ENCODE data around the gene TPRN.
"Not testable (repeated sequence)": the region's sequence is repeated elsewhere in the genome, so short reads cannot be mapped to it uniquely, and the experiment has no call there.

The TPRN gene, protein sequence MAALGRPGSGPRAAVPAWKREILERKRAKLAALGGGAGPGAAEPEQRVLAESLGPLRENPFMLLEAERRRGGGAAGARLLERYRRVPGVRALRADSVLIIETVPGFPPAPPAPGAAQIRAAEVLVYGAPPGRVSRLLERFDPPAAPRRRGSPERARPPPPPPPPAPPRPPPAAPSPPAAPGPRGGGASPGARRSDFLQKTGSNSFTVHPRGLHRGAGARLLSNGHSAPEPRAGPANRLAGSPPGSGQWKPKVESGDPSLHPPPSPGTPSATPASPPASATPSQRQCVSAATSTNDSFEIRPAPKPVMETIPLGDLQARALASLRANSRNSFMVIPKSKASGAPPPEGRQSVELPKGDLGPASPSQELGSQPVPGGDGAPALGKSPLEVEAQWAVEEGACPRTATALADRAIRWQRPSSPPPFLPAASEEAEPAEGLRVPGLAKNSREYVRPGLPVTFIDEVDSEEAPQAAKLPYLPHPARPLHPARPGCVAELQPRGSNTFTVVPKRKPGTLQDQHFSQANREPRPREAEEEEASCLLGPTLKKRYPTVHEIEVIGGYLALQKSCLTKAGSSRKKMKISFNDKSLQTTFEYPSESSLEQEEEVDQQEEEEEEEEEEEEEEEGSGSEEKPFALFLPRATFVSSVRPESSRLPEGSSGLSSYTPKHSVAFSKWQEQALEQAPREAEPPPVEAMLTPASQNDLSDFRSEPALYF

DNA sequence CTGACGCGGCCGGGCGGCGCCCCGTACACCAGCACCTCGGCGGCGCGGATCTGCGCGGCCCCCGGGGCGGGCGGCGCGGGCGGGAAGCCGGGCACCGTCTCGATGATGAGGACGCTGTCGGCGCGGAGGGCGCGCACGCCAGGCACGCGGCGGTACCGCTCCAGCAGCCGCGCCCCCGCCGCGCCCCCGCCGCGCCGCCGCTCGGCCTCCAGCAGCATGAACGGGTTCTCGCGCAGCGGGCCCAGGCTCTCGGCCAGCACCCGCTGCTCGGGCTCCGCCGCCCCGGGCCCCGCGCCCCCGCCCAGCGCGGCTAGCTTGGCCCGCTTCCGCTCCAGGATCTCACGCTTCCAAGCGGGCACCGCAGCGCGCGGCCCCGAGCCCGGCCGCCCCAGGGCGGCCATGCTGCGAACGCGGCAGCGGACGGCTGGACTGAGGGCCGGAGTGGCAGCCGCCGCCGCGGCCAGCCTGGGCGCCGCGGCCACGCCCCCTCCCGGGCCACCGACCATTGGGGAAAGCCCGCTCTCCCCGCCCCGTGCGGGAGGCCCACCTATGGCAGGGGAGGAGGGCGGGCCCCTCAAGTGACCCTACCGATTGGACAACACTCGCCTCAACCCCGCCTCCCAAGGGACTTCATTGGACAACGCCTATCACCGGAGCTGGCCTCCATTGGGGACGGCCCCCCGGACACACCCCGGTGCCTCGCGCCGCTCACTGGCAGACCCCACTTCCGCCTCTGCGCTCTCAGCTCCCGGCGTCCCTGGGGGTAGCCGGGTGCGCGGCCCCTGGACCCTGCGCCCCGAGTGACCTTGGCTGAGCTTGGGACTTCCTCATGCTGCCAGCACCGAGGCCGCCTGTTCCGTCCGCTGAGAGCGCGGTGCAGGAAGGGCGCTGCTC, at the start of gene TPRN:
Gene TPRN, minus strand, starts transcription at position 431 of the 894 bp plus-strand sequence. Its CDS starts 30 bp downstream, at position 401.
- peak; percentile 100 for DNase-seq (ENCODE audit: low spot score)

DNA sequence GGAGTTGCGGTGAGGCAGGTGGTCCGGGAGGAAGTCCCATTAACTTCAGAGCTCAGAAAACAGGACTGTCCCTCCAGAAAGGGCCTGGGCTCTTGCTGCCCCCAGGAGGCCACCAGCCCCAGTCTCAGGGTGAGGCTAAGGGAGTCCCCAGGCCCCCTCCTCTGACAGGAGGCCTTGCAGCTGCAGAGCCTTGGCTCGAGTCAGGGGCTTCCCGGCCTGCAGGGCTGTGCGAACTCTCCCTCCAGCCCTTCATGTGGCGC, 47.3 kb upstream of the TPRN start:
- no peak for DNase-seq (ENCODE audit: low spot score)

DNA sequence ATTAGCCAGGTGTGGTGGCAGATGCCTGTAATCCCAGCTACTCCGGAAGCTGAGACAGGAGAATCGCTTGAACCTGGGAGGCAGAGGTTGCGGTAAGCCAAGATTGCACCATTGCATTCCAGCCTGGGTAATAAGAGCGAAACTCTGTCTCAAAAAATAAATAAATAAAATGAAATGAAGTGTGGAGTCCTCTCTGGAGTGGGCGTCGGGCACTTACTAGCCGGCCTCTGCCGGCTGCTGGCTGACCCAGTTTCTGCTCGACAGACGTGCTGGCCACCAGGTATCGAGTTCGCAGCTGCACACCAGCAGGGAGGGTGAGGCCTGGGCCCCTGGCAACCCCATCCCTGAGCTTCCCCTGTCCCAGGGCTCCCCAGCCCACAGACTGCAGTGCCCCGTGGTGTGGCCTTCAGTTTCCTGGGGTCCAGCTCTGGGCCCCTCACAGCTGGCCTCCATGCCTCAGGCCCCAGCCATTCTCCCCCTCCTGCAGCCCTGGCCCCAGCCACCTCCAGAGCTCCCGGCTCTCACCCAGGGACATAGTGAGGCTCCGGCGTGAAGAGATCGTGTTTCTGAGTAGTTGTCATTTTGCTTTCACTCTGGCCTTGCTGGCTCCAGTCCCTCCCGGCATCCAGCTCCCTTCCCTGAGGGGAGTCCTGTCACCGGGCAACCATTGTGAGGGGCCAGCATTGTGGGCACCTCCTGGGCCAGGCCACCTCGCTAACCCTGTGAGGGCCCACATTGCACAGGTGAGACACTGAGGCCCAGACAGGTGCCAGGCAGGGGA, 46.8 kb upstream of the TPRN start:
- no peak for DNase-seq (ENCODE audit: low spot score)

DNA sequence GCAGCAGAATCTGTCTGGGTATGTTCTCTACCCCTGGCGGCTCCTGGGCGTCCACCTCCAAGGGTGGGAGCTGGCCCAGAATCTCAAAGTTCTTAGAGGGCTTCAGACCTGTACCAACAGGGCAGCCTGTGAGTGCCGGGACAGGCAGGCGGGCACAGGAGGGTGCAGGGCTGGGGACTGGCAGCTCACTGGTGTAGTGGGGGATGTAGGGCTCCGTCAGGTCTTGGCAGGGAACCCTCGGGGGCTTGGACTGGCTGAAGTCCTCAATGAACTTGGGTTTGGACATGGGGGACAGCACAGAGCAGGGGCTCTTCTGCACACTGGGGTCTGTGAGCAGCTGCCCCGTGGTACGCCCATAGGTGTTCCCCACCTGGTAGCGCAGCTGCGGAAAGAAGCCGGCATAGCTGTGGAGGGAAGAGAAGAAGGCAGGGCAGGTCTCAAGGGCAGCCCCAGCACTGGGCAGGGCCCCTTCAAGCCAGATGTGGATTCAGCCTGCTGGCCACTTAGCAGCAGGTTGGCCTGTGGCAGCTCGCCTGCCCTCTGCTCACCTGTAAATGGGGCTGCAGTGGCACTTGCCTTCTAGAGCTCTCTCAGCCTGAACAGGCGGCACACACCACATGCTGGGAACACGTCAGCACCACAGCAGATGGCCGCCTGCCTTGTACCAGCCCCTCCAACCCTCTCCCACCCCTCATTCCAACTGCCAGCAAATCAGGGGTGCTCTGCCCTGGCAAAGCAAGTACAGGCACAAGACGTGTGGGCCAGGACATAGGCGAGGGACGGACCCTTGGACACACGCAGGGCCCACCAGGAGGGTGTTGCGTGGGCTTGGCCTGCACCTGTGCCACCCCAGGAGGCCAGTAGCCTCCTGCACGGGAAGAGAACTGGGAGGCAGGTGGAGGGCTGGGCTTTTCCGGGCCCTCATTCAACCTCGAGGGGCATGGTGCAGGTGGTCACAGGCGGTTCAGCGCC, 45.2 kb upstream of the TPRN start:
- no peak for DNase-seq (ENCODE audit: low spot score)

DNA sequence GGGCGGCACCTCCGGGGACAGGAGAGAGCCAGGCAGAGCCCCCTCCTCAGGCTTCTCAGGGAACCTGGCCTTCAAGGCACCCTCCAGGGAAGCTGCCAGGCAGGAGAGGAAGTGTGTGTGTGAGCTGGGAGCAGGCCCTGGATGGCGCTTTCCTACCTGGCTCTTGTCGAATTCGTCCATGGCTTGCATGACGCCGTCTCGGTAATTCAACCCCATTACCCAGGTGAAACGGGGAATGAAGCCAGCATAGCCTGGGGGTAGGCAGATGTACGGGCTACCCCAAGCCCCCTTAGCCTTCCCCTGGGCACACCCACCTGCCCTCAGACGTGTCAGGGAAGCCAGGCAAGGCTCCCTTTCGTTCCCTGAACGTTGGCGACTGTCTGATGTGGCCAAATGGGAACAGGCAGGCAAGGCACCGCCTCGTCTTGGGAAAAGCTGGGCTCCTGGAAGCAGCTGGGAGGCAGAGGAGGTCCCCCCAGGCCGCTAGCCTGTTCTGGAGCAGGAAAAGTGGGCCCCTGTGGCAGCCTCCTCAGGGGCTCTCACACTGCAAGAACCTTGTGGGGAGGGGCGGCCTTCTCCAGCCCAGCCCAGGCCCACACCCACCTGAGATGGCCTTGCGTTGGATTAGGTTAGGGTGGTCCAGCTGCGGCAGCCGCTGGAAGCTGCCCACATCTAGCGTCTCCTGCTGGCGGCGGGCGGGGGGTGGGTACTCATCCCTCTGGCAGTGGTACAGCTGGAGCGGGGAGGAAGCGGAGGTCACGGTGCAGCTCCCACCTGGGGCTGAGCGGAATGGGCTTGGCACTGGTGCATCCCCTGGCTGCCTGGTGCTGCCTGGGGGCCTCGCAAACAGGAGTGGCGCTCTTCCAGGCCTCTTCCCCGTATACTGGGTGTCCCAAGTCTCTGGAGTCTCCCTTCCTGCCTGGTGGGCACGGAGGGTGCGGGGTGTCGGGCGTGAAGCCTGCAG, 44.2 kb upstream of the TPRN start:
- no peak for DNase-seq (ENCODE audit: low spot score)

DNA sequence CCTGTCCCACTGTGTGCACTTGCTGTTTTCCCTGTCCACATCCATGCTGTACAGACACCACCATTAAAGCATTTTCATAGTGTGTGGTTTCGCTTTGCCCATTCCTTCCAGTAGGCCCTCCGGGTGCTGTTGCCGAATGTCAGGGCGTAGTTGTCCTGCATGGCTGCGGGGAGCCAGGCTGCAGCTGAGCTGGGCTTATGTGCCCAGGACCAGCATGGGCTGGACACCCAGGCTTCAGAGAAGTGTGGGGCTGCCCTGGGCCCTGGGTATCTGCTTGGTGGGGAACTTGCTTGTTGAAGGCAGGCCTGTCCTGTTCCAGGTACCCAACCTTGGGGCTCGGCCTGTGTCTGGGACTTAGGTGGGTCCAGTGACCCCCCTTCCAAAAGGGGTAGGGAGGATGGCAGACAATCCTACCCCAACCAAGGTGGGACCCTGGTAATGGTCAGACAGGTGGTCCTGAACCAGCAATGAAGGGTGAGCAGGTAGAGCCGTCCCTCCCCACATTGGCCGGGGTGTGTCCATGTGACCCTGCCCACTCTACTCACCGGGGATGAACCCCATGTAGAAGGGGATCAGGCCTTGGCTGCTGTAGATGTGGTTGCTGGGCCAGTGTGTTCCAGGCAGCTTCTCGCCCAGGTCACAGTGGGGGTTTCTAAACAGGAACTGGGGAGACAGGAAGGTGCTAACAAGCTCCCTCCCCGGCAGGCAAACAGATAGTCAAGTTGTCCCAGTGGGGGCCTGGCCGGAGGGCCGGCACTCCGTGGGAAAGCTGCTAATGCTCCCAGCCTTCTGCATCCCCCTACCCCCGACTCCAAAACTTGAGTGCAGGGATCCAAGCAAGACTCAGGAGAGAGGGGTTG, 43.3 kb upstream of the TPRN start:
- no peak for DNase-seq (ENCODE audit: low spot score)

DNA sequence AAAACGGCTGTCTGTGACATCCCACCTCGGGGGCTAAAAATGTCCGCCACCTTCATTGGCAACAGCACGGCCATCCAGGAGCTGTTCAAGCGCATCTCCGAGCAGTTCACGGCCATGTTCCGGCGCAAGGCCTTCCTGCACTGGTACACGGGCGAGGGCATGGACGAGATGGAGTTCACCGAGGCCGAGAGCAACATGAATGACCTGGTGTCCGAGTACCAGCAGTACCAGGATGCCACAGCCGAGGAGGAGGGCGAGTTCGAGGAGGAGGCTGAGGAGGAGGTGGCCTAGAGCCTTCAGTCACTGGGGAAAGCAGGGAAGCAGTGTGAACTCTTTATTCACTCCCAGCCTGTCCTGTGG, 42.7 kb upstream of the TPRN start:
- DNase-seq (ENCODE audit: low spot score) = not testable (repeated sequence)

DNA sequence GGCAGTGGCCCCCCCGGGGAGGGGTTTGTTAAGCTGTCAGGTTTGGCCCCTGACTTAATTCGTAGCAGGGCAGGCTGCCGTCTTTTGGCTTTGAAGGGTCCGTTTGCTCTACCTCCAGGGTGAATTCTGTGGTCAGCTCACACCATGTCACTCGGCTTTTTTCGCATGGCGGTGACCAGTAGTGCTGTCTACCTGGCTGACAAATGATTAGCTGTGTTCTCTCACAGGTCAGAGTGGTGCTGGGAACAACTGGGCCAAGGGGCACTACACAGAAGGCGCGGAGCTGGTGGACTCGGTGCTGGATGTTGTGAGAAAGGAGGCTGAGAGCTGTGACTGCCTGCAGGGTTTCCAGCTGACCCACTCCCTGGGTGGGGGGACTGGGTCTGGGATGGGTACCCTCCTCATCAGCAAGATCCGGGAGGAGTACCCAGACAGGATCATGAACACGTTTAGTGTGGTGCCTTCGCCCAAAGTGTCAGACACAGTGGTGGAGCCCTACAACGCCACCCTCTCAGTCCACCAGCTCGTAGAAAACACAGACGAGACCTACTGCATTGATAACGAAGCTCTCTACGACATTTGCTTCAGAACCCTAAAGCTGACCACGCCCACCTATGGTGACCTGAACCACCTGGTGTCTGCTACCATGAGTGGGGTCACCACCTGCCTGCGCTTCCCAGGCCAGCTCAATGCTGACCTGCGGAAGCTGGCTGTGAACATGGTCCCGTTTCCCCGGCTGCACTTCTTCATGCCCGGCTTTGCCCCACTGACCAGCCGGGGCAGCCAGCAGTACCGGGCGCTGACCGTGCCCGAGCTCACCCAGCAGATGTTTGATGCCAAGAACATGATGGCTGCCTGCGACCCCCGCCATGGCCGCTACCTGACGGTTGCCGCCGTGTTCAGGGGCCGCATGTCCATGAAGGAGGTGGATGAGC, 42.0 kb upstream of the TPRN start:
- no peak for DNase-seq (ENCODE audit: low spot score)

DNA sequence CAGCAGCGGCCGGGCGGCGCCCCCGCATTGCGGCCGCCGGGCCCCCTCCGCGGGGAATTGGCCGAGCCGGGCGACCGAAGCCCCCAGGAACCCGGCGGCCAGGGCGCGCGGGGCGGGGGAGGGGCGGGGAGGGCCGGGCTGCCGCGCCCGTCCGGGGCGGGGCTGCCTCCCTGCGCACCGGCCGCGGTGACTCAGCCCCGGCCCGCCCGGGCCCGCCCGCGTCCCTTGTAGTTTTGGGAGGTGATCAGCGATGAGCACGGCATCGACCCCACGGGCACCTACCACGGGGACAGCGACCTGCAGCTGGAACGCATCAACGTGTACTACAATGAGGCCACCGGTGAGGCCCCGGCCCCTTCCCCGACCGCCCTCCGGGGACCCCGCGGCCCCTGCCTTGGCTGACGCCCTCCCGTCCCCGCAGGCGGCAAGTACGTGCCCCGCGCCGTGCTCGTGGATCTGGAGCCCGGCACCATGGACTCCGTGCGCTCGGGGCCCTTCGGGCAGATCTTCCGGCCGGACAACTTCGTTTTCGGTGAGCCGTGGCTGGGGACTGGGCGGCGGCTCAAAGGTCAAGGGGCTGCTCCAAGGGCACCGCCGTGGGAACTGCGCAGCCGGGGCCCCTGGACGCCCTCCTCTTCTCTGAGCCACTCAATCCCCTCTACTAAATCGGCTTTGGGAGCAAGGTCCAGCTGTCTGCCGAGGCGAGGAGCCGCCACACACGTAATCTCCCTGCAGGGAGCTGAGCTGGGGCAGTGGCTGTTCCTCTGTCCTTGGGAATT, 41.1 kb upstream of the TPRN start:
- no peak for DNase-seq (ENCODE audit: low spot score)

DNA sequence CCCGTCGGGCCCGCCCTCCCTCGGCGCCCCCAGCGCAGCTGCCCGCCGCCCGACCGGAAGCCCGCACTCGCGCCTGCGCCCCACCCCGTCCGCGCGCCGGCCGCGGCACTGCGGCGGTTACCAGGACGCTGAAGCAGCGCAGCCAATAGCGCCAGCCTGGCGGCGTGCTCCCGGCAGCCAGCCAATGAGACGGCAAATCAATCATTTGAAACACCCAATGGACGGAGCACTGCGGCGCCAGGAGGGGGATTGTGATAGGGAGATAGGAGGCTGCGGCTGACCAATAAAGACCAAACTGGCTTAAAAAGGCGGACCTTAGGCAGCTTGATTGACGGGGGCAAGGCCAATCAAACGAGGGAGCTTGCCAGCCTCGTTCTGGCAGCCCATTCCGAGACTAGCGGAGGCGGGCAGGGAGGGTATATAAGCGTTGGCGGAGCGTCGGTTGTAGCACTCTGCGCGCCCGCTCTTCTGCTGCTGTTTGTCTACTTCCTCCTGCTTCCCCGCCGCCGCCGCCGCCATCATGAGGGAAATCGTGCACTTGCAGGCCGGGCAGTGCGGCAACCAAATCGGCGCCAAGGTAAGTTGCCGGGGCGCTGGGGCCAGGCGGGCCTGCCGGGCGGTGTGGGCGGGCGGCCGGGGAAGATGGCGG, 40.4 kb upstream of the TPRN start, which contains the start of gene TUBB4B:
Gene TUBB4B, plus strand, starts transcription at position 447 of the 649 bp plus-strand sequence. Its CDS starts 74 bp downstream, at position 521.
- DNase-seq (ENCODE audit: low spot score) = peak; percentile 100

DNA sequence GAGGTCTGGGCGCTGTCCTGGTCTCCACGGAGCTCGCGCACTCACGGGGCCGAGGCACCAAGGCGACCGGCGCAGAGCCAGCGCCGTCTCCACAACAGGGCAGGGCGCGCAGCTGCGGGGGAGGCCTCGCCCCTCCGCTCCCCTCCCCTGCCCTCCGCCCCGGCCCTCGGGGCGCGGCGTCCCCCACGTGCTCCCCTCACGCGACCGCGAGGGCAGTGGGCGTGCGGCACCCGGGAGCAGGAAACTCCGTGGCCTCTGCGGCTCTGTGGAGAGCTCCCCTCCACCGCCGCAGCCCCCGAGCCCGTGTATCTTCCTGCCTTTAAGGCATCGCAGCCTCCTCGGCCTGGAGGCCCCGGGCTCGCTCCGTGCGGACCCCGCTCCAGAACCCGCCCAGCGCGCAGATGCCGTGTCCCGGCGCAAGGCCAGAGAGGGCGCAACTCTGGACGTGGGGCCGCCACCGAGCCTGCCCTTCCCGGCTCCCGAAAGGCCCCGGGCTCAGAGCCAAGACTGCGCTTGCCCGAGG, 39.8 kb upstream of the TPRN start:
- DNase-seq (ENCODE audit: low spot score) = no peak

DNA sequence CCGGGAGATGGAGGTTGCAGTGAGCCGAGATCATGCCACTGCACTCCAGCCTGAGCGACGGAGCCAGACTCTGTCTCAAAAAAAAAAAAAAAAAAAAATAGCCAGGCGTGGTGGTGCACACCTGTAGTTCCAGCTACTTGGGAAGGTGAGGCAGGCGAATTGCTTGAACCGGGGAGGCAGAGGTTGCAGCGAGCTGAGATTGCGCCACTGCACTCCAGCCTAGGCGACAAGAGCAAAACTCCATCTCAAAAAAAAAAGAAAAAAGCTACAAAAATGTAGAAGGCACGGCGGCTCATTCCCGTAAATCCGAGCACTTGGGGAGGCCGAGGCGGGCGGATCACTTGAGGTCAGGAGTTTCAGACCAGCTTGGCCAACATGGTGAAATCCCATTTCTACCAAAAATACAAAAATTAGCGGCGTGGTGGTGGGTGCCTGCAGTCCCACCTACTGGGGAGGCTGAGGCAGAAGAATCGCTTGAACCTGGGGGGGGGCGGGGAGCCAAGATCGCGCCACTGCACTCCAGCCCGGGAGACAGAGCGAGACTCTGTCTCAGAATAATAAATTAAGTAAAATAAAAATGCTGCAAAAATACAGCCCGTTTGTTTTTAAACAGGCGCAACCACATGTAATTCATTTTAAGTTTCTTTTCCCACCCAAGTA, 39.1 kb upstream of the TPRN start:
- DNase-seq (ENCODE audit: low spot score) = not testable (repeated sequence)

DNA sequence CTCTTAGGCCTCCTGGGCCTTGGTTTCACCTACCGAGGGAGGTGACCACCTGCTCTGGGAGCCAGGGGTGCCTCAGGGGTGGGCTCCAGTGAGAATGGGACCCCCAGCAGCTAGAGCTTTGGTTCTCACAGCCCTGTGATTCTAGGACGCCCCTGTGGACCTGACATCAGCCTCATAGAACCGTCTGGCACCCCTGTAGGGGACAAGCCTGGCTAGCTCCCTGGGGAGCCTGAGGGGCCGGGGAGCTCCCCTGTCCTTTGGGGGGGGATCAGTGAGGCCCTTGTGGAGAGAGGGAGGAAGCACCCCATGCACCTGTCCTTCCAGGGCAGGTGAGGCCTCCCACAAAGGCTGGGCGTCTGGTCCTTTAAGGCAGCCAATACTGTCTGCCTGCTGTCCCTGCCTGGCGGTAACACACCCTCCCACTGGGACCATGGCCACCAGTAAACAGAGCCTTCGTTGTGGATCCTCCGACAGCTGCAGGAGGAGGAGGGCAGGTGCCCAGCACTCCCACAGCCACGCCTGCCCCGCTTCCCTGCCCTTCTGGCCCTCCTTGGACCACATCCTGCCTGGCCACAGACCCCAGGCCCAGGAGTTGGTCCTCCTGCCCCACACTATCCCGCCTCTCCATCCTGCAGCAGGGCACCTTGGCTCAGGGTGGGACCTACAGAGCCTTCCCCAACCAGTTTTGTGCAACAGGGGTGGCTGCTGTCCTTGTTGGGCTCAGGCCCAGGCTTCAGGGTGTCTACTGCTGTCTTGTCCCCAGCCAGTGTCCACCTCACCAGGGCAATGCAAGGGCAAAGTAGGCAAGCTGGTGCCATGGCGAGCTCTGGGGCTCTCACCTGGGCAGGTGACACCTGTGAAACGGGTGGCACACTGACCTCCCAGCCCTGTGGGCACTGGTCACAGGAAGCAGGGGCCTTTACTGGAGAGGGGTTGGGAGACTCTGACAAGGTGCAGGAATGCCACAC, 37.5 kb upstream of the TPRN start:
- DNase-seq (ENCODE audit: low spot score) = no peak

DNA sequence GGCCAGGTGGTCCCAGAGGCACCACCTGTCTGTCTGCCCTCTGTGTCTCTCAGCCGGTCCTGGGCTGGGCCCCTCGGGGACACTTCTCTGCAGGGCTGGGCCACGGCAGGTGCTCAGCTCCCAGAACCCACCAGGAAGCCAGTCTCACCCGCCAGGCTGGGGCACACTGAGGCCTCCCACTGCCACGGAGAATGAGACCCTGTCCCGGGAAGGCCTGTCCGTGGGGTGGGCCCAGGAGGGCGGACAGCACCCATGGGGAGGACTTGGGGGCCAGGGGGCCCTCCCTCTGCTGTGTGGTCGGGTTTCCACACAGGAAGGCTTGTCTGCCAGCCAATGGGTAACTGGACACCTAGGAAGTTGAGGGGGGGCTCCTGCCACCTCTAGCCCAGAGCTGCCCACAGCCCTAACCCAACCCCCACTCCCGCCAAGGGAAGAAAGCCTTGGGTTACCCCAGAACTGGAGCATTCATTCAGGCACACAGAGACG, 36.4 kb upstream of the TPRN start:
- DNase-seq (ENCODE audit: low spot score) = no peak
